Neural progenitor cell (in vitro differentiated cells): ENCODE measurements around the gene GPR61.

Experiments
- EZH2 ChIP-seq: fragments of 200-600 bp; sonication (generic); IDR thresholded peaks from 2 replicates; pipeline ENCODE4 v1.6.1; 2017; ENCODE audit warnings: antibody characterized with exemption, mild to moderate bottlenecking, moderate library complexity
- EZH2phosphoT487 ChIP-seq: fragments of 200-600 bp; sonication (generic); IDR thresholded peaks from 2 replicates; pipeline ENCODE4 v1.6.1; 2017; ENCODE audit warnings: antibody characterized with exemption
- TF ChIP-seq, protein P1 (sequence below): fragments of 200-600 bp; sonication (generic); IDR thresholded peaks from 2 replicates; pipeline ENCODE4 v1.5.1; 2017; ENCODE audit warnings: antibody characterized with exemption, mild to moderate bottlenecking

DNA sequence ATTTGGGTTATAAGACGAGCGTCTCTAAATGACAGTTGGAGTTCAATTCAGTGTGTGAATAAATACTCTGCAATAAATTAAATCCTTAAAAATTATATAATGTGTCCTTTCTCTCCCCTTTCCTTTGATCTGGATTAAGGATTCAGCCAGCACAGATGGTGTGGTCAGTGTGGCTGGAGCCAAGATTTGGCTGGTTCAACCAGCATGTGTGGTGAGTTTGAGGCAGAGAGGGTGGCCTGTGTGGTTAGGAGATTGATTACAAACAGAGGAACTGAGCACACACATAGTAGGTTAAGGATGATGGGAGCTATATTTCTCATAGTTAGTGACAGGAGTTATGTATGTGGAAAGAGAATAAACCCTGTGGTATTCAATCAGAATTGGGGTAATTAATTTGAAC lies 16.0 kb upstream of the GPR61 start:
- TF ChIP-seq, protein P1, sequence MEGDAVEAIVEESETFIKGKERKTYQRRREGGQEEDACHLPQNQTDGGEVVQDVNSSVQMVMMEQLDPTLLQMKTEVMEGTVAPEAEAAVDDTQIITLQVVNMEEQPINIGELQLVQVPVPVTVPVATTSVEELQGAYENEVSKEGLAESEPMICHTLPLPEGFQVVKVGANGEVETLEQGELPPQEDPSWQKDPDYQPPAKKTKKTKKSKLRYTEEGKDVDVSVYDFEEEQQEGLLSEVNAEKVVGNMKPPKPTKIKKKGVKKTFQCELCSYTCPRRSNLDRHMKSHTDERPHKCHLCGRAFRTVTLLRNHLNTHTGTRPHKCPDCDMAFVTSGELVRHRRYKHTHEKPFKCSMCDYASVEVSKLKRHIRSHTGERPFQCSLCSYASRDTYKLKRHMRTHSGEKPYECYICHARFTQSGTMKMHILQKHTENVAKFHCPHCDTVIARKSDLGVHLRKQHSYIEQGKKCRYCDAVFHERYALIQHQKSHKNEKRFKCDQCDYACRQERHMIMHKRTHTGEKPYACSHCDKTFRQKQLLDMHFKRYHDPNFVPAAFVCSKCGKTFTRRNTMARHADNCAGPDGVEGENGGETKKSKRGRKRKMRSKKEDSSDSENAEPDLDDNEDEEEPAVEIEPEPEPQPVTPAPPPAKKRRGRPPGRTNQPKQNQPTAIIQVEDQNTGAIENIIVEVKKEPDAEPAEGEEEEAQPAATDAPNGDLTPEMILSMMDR = no peak
- TF ChIP-seq EZH2 (no peak), EZH2phosphoT487 (no peak)
